ENCODE data around the gene SIRPA. TPM values are rescaled to one million over a fixed set of nuclear protein-coding genes. Genes with fewer than 3 reads are reported as not detected.

Gene SIRPA
- total and polyA plus RNA-seq, 2 of the 8 experiments (the other 6 are each of a cell fraction or from before 2014, with no cell fraction given) = 3.9 to 4.3 TPM

DNA sequence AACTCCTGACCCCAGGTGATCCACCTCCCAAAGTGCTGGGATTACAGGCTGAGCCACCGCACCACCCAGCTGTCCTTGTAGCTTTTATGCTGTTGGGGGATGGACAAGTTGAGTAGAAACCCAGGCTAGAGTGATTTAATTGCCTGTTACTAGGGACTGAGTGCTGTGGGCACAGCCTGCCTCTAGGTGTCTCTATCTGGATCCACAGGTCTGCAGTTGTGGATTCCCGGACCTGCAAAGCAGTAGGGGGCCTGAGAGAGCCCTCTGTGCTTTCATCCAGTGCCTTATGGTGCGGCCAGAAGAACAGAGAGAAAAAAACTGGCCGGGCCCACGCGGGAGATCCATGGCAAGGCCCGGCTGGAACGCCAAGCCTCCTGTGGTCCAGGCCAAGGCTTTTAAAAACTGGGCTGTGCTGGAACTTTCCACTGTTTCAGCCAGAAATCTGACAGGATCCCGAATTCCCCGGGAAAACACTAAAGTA, 5.2 kb downstream of the SIRPA start (continued):
- TF ChIP-seq CBX5 (IDR thresholded peaks at IDR 0.05; ENCODE audit: low read depth, low read length) (no peak), KDM4A (IDR thresholded peaks at IDR 0.05; ENCODE audit: low read depth, low read length, severe bottlenecking) (no peak), MAX (IDR thresholded peaks at IDR 0.05) (no peak), CREB1 (IDR thresholded peaks at IDR 0.05) (no peak; the same call in 1 of the 2 replicates), CTBP2 (IDR thresholded peaks at IDR 0.05; ENCODE audit: borderline replicate concordance, insufficient read depth, insufficient read length, low read length) (no peak)
- TF ChIP-seq, protein P1, sequence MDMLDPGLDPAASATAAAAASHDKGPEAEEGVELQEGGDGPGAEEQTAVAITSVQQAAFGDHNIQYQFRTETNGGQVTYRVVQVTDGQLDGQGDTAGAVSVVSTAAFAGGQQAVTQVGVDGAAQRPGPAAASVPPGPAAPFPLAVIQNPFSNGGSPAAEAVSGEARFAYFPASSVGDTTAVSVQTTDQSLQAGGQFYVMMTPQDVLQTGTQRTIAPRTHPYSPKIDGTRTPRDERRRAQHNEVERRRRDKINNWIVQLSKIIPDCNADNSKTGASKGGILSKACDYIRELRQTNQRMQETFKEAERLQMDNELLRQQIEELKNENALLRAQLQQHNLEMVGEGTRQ (IDR thresholded peaks at IDR 0.05; ENCODE audit: low read length) = no peak
